Measurements from ENCODE around the gene LARP1.

DNA sequence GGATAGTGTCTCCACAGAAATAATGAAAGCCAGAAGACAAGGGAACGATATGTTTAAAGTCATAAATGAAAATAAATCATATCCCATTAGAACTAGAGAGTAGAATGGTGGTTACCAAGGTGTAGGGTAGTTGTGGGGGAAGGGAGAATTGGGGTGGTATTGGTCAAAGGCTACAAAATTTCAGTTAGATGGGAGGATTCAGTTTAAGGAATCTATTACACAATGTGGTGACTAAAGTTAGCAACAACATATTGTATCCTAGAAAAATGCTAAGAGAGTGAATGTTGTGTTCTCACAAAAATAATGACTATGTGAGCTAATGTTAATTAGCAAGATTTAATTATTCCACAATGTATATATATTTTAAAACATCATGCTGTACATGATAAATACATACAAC is 27.8 kb upstream of the LARP1 start:
- TF ChIP-seq, protein P1, sequence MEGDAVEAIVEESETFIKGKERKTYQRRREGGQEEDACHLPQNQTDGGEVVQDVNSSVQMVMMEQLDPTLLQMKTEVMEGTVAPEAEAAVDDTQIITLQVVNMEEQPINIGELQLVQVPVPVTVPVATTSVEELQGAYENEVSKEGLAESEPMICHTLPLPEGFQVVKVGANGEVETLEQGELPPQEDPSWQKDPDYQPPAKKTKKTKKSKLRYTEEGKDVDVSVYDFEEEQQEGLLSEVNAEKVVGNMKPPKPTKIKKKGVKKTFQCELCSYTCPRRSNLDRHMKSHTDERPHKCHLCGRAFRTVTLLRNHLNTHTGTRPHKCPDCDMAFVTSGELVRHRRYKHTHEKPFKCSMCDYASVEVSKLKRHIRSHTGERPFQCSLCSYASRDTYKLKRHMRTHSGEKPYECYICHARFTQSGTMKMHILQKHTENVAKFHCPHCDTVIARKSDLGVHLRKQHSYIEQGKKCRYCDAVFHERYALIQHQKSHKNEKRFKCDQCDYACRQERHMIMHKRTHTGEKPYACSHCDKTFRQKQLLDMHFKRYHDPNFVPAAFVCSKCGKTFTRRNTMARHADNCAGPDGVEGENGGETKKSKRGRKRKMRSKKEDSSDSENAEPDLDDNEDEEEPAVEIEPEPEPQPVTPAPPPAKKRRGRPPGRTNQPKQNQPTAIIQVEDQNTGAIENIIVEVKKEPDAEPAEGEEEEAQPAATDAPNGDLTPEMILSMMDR (IDR thresholded peaks at IDR 0.05; ENCODE audit: insufficient read depth, low read length, poor library complexity, severe bottlenecking) = no peak
- no peak for TF ChIP-seq EZH2phosphoT487 (conservative IDR thresholded peaks at IDR 0.05; ENCODE audit: low read length)
